ES-I3 (cell line): ENCODE results near the gene CD2AP.

Experiments
- H3K36me3 ChIP-seq: 2 replicates; pipeline ENCODE4 v1.6.1; 2013; ENCODE audit warnings: mild to moderate bottlenecking, low read length, control low read depth, moderate library complexity; ENCODE audit not compliant: insufficient read depth
- H3K4me1 ChIP-seq: 2 replicates; pipeline ENCODE4 v1.6.1; 2013; ENCODE audit warnings: mild to moderate bottlenecking, control low read depth, low read length; ENCODE audit not compliant: insufficient read depth
- H3K9ac ChIP-seq: 2 replicates; pipeline ENCODE4 v1.6.1; 2013; ENCODE audit warnings: low read depth, mild to moderate bottlenecking, low read length, moderate library complexity
- H3K9me3 ChIP-seq: 2 replicates; pipeline ENCODE4 v1.6.1; 2013; ENCODE audit warnings: mild to moderate bottlenecking, low read length, moderate library complexity; ENCODE audit not compliant: control insufficient read depth, insufficient read depth

The CD2AP gene

DNA sequence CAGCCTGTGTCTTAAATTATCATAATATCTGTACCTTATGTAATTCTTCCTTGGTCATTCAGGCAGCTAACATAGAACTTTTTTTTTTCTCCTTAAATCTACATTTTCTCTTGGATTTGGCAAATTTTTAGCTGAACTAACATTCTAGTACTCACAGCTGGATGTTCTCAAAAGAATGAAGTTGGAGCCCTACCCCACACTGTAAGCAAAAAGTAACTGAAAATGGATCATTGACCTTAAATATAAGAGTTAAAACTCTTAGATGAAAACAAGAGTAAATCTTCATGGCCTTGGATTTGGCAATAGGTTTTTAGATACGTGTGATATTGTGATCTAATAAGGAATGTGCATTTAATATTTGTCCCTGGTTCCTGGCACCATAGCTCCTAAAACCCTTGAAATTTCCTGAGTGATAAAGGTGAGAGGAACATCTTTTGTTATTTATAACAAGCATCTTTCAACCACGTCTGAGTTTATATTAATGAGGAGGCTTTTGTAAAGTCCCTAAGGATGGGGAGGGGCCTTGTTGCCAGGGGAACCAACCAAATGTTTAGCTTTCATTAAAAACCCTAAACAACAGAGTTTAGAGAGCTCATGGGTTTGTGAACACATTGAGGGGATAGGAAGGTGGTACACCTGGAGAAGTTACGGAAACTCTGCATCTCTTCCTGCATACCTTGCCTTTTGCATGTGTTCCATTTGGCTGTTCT, 114.7 kb downstream of the CD2AP start:
- Histone ChIP-seq H3K36me3 (peaks cover 5% of the 10 kb centered on the region; the same call in 1 of the 2 replicates), H3K9me3 (no peaks in the 10 kb centered on the region), H3K9ac (no peak overlapping the region), H3K4me1 (no peaks in the 10 kb centered on the region)

DNA sequence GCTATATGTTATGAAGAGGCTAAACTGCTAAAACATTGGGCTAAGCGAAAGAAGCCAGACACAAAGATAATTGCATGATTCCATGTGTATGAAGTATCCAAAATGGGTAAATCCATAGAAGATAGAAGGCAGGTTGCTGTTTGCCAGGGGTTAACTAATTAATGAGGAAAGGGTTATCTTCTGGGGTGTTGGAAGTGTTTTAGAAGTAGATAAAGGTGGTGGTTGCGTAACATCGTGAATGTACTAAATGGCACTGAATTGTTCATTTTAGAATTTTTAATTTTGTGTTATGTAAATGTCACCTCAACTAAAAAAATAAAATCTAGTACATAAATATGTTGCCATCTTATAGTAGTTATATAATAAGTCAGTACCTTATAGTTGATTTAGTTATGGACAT, 116.4 kb downstream of the CD2AP start:
- peaks cover 4% of the 10 kb centered on the region; the same call in 1 of the 2 replicates for H3K36me3 ChIP-seq
- H3K4me1 ChIP-seq: no peaks in the 10 kb centered on the region
- no peaks in the 10 kb centered on the region for H3K9me3 ChIP-seq
- H3K9ac ChIP-seq: no peak overlapping the region

GRCh38 chr6:47595785-47596184, 118.2 kb downstream of the CD2AP start:
- Histone ChIP-seq H3K9me3 (no peaks in the 10 kb centered on the region), H3K36me3 (no peaks in the 10 kb centered on the region; the same call in 1 of the 2 replicates), H3K9ac (no peak overlapping the region), H3K4me1 (no peaks in the 10 kb centered on the region)

DNA sequence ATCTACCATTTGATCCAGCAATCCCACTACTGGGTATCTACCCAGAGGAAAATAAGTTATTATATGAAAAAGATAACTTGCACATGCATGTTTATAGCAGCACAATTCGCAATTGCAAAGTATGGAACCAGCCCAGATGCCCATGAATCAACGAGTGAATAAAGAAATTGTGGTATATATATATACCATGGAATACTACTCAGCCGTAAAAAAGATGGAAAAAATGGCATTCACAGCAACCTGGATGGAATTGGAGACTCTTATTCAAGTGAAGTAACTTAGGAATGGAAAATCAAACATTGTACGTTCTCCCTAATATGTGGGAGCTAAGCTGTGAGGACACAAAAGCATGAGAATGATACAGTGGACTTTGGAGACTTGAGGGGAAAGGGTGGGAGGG, 120.8 kb downstream of the CD2AP start:
- H3K36me3 ChIP-seq: no peaks in the 10 kb centered on the region; the same call in 1 of the 2 replicates
- no peak overlapping the region for H3K9ac ChIP-seq
- no peaks in the 10 kb centered on the region for H3K4me1 ChIP-seq
- no peaks in the 10 kb centered on the region for H3K9me3 ChIP-seq

GRCh38 chr6:47599512-47599911, 121.9 kb downstream of the CD2AP start:
- Histone ChIP-seq H3K9me3 (no peaks in the 10 kb centered on the region), H3K4me1 (no peaks in the 10 kb centered on the region), H3K9ac (no peak overlapping the region), H3K36me3 (no peaks in the 10 kb centered on the region; the same call in 1 of the 2 replicates)

GRCh38 chr6:47603227-47603626, 125.6 kb downstream of the CD2AP start:
- no peak overlapping the region for H3K9ac ChIP-seq
- no peaks in the 10 kb centered on the region for H3K9me3 ChIP-seq
- no peaks in the 10 kb centered on the region for H3K4me1 ChIP-seq
- H3K36me3 ChIP-seq: no peaks in the 10 kb centered on the region

- H3K9me3 ChIP-seq: no peaks in the 10 kb centered on the region
- H3K36me3 ChIP-seq: no peaks in the 10 kb centered on the region
- H3K9ac ChIP-seq: no peak overlapping the region
- H3K4me1 ChIP-seq: no peaks in the 10 kb centered on the region
Observed at GRCh38 chr6:47603995-47604394, 126.4 kb downstream of the CD2AP start.

- H3K4me1 ChIP-seq: no peaks in the 10 kb centered on the region
- H3K36me3 ChIP-seq: peaks cover 6% of the 10 kb centered on the region
- no peaks in the 10 kb centered on the region for H3K9me3 ChIP-seq
- no peak overlapping the region for H3K9ac ChIP-seq
Observed at GRCh38 chr6:47621838-47622449, 144.4 kb downstream of the CD2AP start.

DNA sequence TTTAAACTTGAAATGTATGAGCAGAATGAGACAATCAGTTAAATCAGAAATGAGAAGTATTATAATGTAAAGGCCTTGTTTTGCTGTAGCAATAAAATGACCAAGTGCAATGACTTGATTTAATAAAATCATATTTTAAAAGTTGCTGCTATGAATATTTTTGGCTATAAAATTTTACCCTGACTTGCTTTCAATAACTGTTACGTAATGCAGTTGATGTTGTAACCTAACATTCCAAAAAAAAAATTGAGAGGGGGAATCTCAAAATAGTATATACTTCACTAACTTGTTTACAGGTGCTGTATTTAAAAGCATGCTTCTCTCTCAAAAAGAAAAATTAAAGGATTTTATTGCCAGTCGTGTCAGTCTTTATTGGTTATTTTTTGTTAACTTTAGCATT, 149.2 kb downstream of the CD2AP start:
- no peak overlapping the region for H3K9ac ChIP-seq
- no peaks in the 10 kb centered on the region for H3K9me3 ChIP-seq
- H3K36me3 ChIP-seq: no peaks in the 10 kb centered on the region; the same call in 1 of the 2 replicates
- peaks cover 4% of the 10 kb centered on the region; the same call in 1 of the 2 replicates for H3K4me1 ChIP-seq

GRCh38 chr6:47628448-47629272, 151.1 kb downstream of the CD2AP start:
- peaks cover 13% of the 10 kb centered on the region for H3K4me1 ChIP-seq
- H3K36me3 ChIP-seq: no peaks in the 10 kb centered on the region; the same call in 1 of the 2 replicates
- H3K9ac ChIP-seq: no peak overlapping the region
- no peaks in the 10 kb centered on the region for H3K9me3 ChIP-seq

- H3K9me3 ChIP-seq: no peaks in the 10 kb centered on the region
- H3K9ac ChIP-seq: no peak overlapping the region
- no peaks in the 10 kb centered on the region for H3K36me3 ChIP-seq
- H3K4me1 ChIP-seq: peaks cover 13% of the 10 kb centered on the region
Observed at GRCh38 chr6:47629954-47630353, 152.4 kb downstream of the CD2AP start.

GRCh38 chr6:47630587-47630986, 153.0 kb downstream of the CD2AP start:
- H3K36me3 ChIP-seq: no peaks in the 10 kb centered on the region
- H3K9ac ChIP-seq: no peak overlapping the region
- H3K9me3 ChIP-seq: no peaks in the 10 kb centered on the region
- peaks cover 13% of the 10 kb centered on the region for H3K4me1 ChIP-seq

DNA sequence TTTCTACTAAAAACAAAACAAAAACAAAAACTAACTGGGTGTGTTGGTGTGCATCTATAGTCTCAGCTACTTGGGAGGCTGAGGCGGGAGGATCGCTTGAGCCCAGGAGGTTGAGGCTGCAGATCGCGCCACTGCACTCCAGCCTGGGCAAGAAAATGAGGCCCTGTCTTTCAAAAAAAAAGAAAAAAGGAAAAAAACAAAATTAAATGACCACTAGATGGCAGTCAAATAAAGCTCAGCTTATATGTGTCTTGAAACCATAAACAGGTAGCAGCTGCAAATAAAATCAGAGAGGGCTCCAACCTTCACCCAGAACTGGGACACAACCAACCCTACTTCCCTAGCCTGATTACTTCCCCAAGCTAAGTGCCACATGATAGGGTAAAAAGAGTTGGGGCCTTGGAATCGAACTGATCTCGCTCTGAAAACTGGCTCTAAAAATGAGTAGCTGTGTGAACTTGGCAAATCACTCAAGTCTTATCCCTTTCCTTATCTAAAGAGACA, 153.7 kb downstream of the CD2AP start:
- no peak overlapping the region for H3K9ac ChIP-seq
- peaks cover 13% of the 10 kb centered on the region for H3K4me1 ChIP-seq
- no peaks in the 10 kb centered on the region for H3K9me3 ChIP-seq
- H3K36me3 ChIP-seq: no peaks in the 10 kb centered on the region

DNA sequence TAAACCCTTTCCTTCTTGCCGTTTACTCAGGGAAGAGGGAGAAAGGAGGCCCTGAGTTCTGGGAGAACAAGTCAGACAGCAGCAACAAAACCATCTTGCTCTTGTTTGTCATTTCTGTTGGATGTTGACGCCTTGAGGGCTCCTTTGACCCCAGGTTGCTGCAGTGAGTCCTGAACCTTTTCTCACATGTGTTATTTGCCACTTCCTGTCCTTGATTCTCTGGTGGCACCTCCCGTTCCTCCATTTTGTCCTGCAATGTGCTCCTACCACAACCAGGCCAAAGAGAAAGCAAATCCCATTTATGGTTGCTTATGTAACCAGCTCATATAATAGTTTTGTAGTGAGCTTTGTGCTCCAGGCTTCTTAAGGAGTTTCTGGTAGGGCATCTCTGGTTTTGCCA, 154.2 kb downstream of the CD2AP start:
- Histone ChIP-seq H3K4me1 (peaks cover 13% of the 10 kb centered on the region), H3K9me3 (no peaks in the 10 kb centered on the region), H3K36me3 (no peaks in the 10 kb centered on the region), H3K9ac (no peak overlapping the region)
